NCI-H2107 treated with DMSO at 0.1 percent for 48 hours (cell line): ENCODE results near the gene PARD3B.

Experiments
- DNase-seq: peaks from one replicate; lab custom pipeline; 2025; ENCODE audit not compliant: unreplicated experiment; lab: John Stamatoyannopoulos, UW

Gene PARD3B

DNA sequence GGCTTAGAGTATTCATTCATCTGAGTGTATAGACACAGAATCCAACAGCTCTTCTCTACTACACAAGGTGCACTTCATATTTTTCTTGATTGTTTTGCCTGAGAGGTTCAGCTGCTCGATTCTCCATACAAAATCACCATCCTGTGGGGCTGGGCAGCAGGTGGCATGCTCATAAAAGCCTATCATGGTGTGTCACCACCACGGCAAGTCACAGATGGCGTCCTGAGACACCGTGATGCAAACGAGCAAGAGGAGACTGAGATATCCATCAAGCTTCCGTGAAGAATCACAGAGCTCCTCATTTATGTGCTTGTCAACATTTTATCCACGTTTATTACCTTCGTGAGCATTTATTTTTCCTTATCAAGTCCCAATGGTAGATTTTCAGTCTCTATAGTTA lies 1114.6 kb downstream of the PARD3B start:
- peak; percentile 53 for DNase-seq

DNA sequence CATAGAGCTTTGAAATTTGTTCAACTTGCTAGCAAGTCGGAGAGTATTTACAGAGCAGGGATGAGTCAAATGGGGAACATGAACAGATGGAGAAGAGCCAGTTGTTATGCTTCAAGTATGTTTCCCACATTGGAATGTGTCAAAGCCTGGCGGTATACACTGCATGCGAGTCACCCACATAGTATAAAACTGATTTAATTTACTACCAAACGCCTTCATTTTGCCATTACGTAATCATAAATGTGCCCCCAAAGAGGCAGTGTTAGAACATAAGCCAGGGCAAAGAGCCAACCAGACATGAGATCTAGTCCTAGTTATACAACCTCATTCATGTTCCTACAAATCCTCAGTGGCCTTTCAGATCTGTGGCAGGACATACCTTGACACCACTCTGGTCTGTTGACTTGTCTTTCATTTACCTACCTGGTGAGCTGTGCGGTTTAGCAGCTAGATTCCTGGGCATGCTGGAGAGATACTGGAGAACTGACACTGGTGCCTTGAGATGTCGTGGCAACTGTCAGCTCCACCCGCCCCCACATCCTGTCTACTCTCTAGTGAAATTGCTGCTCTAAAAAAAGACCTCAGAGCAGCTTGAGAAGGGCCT lies 1115.3 kb downstream of the PARD3B start:
- DNase-seq, result no peak

DNA sequence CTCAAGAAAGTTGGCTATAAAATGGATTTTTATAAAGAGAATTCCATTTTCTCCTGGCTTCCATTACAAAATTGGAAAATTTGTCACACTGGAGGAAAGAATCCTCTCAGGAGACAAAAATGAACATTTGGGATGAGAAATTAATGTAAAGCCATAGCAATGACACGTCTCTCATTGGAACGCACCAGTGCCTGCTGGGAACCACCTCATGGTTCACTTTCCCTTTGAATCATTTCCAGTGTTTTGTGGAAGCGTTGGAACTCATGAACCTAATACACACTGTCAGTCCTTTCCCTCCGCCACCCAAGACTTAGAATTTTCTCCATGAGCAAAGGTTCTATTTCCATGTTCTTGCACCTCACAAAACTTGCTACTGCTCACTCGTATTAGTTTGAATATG lies 1116.0 kb downstream of the PARD3B start:
- no peak for DNase-seq

DNA sequence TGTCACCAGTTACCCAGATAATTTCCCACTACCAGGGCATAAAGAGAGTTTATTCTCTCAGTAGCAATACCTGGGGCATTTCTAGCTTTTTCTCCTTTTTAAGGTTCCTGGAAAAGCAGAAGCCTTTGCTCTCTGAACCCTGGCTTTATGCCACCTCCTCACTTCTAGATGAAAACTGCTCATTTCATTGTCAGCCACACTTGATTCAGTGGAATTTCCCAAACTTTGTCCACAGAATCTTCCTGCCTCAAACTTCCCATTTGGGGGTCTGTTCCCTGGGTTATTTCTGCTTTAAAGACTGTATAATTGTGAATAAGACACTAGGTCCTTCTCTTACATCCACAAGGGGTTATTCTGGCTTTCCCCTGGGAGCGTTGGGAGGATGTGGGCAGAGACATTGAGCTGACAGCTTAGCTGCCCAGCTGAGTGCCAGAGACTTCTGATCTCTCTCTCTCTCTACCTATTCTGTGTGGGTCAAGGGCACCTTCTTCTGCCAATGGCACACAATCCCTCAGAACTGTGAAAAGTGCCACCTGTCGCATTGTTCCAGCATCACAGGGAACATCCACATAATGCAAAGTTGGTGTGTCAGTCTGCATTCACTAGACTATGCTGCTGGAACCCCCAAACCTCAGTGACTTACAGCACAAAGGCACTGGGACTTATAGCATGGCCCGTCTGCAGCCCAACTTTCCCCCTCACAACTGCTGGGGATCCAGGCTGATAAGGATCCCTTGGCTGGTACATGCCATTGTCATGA lies 1117.1 kb downstream of the PARD3B start:
- no peak for DNase-seq

DNA sequence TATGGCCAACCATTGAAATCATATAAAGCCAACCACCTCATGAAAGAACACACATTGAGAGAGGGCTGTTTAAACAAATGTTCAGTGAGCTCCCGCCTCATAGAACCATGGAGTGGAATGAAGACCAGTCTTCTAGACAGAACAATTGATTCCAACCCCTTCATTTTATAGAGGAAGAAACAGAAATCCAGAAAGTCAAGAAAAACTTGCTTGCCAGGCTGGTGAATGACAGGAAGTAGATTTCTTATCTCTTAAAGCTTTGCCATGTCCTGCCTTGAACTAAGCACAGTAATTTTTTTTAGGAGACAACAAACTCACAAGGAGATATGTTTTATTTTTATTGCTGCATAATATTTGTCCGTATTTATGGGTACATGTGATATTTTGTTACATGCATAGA lies 1120.5 kb downstream of the PARD3B start:
- no peak for DNase-seq
